ENCODE results near the gene GUCD1. TPM values are rescaled to one million over a fixed set of nuclear protein-coding genes. Genes with fewer than 3 reads are reported as not detected.

The GUCD1 gene
- total RNA-seq, 1 experiment from 2014 or later: 48.4 TPM

- DNase-seq (ENCODE audit: unreplicated experiment): no peak
- no peak for TF ChIP-seq CTCF (IDR thresholded peaks at IDR 0.05; ENCODE audit: unreplicated experiment)
- H3K27ac Mint-ChIP-seq (ENCODE audit: low read depth, unreplicated experiment): no peak overlapping the region
- intact Hi-C loops (cut with micrococcal nuclease): no loop called here
- no peaks in the 10 kb centered on the region for H3K27me3 Mint-ChIP-seq (ENCODE audit: insufficient read depth, unreplicated experiment)
- ChIA-PET POLR2A (no interaction called here), CTCF (interaction anchor here (0.6 to 3.0 kb wide), 24 partner anchors 10 to 1597 kb away, joined by 3 to 25 read pairs (median 4); no protein-coding TSS in a partner anchor)
- BruUV-seq (replicated peaks): no TSS peak
- peaks cover 7% of the 10 kb centered on the region for H3K4me1 Mint-ChIP-seq (ENCODE audit: insufficient read depth, unreplicated experiment)
- no peaks in the 10 kb centered on the region for H3K36me3 Mint-ChIP-seq (ENCODE audit: insufficient read depth, unreplicated experiment)
- no peak overlapping the region for H3K4me3 Mint-ChIP-seq (ENCODE audit: unreplicated experiment)
- no peaks in the 10 kb centered on the region for H3K9me3 Mint-ChIP-seq (ENCODE audit: unreplicated experiment)
These were observed 28.7 kb downstream of the GUCD1 start for GRCh38 chr22:24526191-24526590.

GRCh38 chr22:24525416-24526037 lies 29.4 kb downstream of the GUCD1 start:
- Mint-ChIP-seq H3K9me3 (ENCODE audit: unreplicated experiment) (no peaks in the 10 kb centered on the region), H3K27me3 (ENCODE audit: insufficient read depth, unreplicated experiment) (no peaks in the 10 kb centered on the region), H3K36me3 (ENCODE audit: insufficient read depth, unreplicated experiment) (no peaks in the 10 kb centered on the region), H3K4me3 (ENCODE audit: unreplicated experiment) (no peak overlapping the region), H3K27ac (ENCODE audit: low read depth, unreplicated experiment) (no peak overlapping the region), H3K4me1 (ENCODE audit: insufficient read depth, unreplicated experiment) (peaks cover 7% of the 10 kb centered on the region)
- intact Hi-C loops (cut with micrococcal nuclease): loop anchor here (1.0 kb wide), 1 partner anchor 200 kb away; no protein-coding TSS in a partner anchor
- peak; percentile 72 for TF ChIP-seq CTCF (IDR thresholded peaks at IDR 0.05; ENCODE audit: unreplicated experiment)
- peak; percentile 83 for DNase-seq (ENCODE audit: unreplicated experiment)
- ChIA-PET CTCF (interaction anchor here (0.6 to 3.0 kb wide), 21 partner anchors 10 to 1597 kb away, joined by 3 to 25 read pairs (median 4); no protein-coding TSS in a partner anchor), POLR2A (no interaction called here)
- no TSS peak for BruUV-seq (replicated peaks)

GRCh38 chr22:24523873-24524272 lies 31.1 kb downstream of the GUCD1 start:
- Mint-ChIP-seq H3K27me3 (ENCODE audit: insufficient read depth, unreplicated experiment) (no peaks in the 10 kb centered on the region), H3K27ac (ENCODE audit: low read depth, unreplicated experiment) (no peak overlapping the region), H3K4me1 (ENCODE audit: insufficient read depth, unreplicated experiment) (peaks cover 7% of the 10 kb centered on the region), H3K4me3 (ENCODE audit: unreplicated experiment) (no peak overlapping the region), H3K36me3 (ENCODE audit: insufficient read depth, unreplicated experiment) (no peaks in the 10 kb centered on the region), H3K9me3 (ENCODE audit: unreplicated experiment) (no peaks in the 10 kb centered on the region)
- ChIA-PET POLR2A (interaction anchor here (0.7 kb wide), 1 partner anchor 101 kb away, joined by 3 read pairs; no protein-coding TSS in a partner anchor), CTCF (interaction anchor here (0.7 to 3.4 kb wide), 7 partner anchors 18 to 347 kb away, joined by 3 to 42 read pairs (median 4); no protein-coding TSS in a partner anchor)
- no TSS peak for BruUV-seq (replicated peaks)
- intact Hi-C loops (cut with micrococcal nuclease): no loop called here
- no peak for DNase-seq (ENCODE audit: unreplicated experiment)
- no peak for TF ChIP-seq CTCF (IDR thresholded peaks at IDR 0.05; ENCODE audit: unreplicated experiment)

GRCh38 chr22:24521791-24522245 lies 33.1 kb downstream of the GUCD1 start:
- DNase-seq (ENCODE audit: unreplicated experiment): peak; percentile 79
- Mint-ChIP-seq H3K27me3 (ENCODE audit: insufficient read depth, unreplicated experiment) (peaks cover 17% of the 10 kb centered on the region), H3K27ac (ENCODE audit: low read depth, unreplicated experiment) (no peak overlapping the region), H3K9me3 (ENCODE audit: unreplicated experiment) (no peaks in the 10 kb centered on the region), H3K4me3 (ENCODE audit: unreplicated experiment) (no peak overlapping the region), H3K4me1 (ENCODE audit: insufficient read depth, unreplicated experiment) (peaks cover 7% of the 10 kb centered on the region), H3K36me3 (ENCODE audit: insufficient read depth, unreplicated experiment) (no peaks in the 10 kb centered on the region)
- ChIA-PET CTCF (interaction anchor here (0.6 to 3.4 kb wide), 35 partner anchors 8 to 308 kb away, joined by 3 to 42 read pairs (median 6); partner anchors contain the start of gene ADORA2A), POLR2A (interaction anchor here (1.1 kb wide), 1 partner anchor 90 kb away, joined by 3 read pairs; no protein-coding TSS in a partner anchor)
- intact Hi-C loops (cut with micrococcal nuclease): loop anchor here (1.0 kb wide), 2 partner anchors 101 to 197 kb away; no protein-coding TSS in a partner anchor
- no TSS peak for BruUV-seq (replicated peaks)
- peak; percentile 57 for TF ChIP-seq CTCF (IDR thresholded peaks at IDR 0.05; ENCODE audit: unreplicated experiment)
